GM21619 (cell line): ENCODE data around the gene NMUR1.
A peak's percentile ranks its signal among the peaks of the same experiment; 100 is the strongest.

ENCODE experiments used
- ATAC-seq: cut with Tn5 transposase; IDR thresholded peaks from one replicate; pipeline ENCODE4 v1.9.1; 2021; ENCODE audit not compliant: unreplicated experiment

NMUR1 gene

GRCh38 chr2:231526341-231527090 is 3.7 kb downstream of the NMUR1 start:
- ATAC-seq: no peak

DNA sequence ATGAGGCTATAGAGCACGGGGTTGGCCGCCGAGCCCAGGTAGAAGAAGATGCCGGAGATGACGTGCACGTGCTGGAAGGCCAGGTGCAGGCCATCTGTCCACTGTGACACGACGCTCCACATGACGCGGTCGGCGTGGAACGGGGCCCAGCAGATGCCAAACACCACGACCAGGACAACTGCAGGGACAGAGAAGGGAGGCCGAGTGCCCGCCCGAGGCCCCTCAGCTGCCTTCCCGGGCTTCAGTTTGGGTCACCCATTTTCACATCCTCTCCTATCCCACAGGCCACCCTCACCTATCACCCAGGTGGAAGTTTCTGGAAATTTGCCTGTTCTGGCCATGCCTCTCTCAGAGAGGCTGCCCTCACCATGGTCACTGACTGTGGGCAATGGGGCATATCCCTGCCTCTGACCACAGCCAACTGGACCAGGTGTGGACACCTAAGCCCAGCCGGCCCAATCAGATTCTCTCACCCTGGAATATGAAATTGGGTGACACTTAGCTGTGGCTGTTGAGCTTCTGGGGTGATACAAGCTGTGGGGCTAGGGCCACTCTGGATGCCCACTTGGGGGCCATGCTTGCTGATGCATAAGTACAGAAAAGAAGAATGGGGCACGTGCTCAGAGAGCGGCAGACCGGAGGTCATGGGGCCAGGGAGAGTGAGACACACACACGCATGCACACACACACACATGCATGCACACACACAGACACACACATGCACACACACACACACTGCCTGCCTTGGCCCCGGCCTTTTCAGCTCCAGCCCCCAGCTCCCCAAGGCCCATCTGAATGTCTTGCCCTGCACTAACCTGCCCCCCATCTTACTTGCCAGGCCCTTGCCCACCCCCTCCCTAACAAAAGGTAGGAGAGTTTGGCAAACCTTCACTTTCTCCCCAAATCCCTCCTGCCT is 4.7 kb downstream of the NMUR1 start:
- no peak for ATAC-seq

DNA sequence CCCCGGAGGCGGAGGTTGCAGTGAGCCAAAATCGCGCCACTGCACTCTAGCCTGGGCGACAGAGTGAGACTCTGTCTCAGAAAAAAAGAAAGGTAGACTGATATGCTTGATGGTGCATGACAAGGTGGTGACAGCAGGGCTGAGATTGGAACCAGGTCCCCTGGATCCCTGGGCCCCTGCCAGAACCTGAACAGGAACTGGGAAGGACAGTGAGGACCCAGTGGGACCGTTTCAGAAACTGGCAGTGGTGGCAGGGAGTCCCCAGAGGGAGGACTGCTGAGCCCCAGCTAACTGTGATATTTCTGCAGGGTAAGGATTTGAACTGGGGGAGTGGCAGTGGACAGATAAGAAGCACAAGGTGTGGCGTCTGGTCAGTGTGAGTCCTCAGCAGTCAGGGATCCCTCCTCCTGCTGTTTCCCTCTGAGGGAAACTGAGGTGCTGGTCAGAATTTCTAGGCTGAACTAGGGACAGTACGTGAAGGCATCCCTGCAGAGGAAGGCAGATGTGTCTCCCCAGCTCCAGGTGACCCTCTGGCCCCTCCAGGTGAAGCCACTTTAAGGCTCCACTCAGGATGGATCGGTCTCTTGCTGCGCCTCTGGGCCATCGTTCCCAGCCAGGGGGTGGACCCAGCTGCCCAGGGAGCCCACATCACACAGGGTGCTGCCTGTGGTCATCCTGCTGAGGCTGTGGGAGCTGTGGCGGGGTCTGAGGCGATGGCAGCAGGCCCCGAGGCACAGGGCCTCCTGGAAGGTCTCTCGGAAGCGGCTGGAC is 5.6 kb downstream of the NMUR1 start:
- no peak for ATAC-seq

GRCh38 chr2:231523451-231524285 is 6.6 kb downstream of the NMUR1 start:
- ATAC-seq: no peak

DNA sequence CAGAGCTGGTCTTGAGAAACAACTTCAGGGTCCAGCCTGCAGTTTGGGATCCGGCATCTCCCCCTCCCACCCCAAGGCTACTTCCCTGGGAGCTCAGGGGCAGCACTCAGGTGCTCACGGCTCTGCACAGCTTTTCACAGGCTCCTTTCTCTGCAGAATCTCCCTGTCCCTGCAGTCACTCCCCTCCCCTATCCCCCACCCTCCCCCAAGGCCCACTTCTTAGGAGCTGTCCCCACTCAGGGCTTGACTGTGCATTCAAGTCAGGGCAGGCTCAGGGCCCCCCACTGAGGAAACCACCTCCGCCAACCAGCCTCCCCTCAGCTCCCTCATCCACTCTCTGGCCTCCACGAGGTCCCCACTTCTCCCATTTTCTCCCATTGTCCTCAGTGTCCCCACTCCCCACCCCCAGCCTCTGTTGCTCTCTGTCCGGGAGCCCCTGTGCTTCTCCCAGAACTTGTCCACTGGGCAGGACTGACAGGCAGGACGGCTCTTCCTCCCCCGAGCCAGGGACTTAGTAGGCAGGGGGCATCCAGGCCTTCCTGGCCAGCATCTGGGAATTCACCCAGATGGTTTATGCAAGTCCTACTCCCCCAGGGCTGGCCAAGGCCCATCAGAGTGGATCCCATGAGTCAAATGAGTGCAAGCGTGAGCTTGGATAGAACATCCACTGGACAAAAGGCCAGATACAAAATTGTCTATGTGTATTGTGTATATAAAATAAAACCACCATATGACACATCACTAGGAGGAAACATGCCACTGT is 7.6 kb downstream of the NMUR1 start:
- no peak for ATAC-seq

GRCh38 chr2:231521443-231521842 is 8.8 kb downstream of the NMUR1 start:
- ATAC-seq: no peak

DNA sequence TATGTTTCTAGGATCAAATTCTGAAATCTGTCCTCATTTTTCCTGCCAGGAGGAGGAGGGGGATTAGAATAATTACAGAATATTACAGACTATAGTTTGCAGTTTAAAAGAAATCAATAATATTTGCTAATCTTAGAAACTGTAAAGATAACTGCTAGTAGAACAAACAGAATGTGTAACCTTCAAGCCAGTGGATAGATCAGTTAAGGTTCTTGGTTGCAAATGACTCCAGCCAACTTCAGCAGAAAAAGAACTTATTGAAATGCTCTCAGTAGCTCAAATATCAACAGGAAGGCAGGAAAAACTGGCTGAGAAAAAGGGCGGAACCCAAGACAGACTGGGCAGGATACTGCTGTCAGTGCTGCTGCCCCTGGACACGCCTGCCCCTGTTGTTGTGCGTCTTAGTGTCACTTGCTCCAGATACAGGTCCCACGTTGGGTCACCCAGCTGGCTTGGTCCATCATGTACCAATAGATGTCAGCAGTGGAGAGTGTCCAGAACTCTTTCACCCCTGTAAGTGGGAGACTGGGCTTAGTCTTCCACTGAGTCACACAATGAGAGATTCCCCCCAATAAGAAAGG is 10.2 kb downstream of the NMUR1 start:
- ATAC-seq: no peak

DNA sequence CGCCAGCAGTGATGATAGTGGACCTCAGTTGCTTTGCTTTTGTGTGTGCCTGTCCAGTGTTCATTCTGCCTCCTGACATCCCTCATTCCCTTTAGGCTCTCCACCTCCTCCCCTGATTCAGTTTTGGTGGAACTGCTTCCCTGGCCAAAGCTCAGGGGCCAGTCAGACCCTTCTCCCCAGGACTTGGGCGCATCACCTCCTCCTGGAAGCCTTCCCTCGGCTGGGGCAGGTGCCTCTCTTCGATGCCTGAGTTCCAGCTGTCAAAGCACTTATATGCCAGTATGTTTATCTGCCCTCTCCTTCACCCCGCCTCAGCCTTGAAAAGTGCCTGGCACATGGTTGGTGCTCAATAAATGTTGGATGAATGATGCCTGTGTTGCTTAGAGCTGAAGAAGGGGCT is 11.5 kb downstream of the NMUR1 start:
- no peak for ATAC-seq

- ATAC-seq: no peak
Measured at GRCh38 chr2:231515603-231516002, 14.6 kb downstream of the NMUR1 start.

DNA sequence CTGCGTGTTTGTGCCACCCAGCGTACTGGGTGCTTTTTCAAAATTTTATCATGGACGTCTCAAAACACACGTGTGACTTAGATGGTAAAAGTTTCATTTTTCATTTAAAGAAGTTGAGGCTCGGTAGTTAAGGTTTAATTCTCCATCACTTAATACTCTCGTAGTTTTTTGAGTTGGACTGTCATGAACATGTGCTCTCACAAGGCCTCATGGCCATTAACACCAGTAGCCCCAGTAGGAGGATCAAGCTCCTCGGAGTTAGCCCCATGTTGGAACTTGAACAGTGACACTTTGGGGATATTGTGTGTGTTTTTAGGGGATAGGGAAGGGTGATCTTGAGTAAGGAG is 15.3 kb downstream of the NMUR1 start:
- no peak for ATAC-seq

- peak; percentile 99 for ATAC-seq
Measured at GRCh38 chr2:231514225-231514950, 15.9 kb downstream of the NMUR1 start.

DNA sequence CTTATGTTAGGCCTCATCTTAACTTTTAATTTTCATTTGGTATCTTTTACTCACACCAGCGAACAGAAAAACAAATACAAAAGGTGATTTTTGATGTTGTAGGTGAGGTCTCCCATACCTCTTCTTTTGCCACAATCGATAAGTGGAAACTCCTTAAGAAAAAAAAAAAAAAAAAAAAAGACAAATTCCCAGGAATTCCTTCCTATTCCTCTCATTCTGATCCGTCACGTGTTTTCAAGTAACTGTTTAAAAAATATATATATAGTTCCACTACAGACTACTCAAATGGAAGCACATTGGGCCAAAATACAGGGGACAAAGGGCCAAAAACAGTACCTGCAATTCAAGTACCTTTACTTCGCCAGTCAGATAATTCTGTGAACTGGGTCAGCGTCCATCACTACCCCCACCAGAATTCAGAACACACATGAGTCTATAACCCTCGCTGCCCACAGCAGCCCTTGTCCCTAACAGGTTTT is 16.5 kb downstream of the NMUR1 start:
- ATAC-seq: no peak

- ATAC-seq: no peak
Measured at GRCh38 chr2:231512222-231512621, 18.0 kb downstream of the NMUR1 start.

DNA sequence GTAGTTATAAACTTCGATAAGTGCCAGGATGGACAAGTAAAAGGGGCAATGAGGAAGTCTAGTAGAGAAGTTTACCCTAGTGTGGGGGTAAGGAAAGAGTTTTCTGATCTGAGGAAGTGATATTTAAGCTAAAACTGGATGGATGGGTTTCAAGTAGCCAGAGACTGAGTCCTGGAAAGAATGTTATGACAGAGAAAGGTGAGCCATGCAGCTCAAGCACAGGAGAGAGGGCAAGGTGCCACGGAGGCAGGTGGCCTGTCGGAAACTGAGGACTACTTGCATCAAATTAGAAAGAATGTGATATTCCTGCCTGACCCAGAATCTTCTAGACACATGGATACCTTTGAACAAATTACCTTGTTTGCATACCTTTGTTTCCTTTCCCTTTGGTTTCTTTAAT is 26.5 kb downstream of the NMUR1 start:
- ATAC-seq: no peak

GRCh38 chr2:231502596-231502995 is 27.6 kb downstream of the NMUR1 start:
- no peak for ATAC-seq

DNA sequence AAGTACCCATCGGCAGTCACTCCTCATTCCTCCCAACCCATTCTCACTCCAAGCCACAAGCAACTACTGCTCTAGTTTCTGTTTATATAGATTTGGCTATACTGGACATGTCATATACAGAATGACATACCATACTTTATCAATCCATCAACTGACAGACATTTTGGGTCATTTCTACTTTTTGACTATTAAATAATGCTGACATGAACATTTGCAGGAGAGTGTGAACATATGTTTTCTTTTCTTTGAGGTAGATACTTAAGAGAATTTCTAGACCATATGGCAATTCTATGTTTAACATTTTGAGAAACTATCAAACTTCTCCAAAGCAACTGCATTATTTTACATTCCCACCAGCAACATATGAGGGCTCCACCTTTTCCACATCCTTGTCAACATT is 32.6 kb downstream of the NMUR1 start:
- ATAC-seq: no peak

DNA sequence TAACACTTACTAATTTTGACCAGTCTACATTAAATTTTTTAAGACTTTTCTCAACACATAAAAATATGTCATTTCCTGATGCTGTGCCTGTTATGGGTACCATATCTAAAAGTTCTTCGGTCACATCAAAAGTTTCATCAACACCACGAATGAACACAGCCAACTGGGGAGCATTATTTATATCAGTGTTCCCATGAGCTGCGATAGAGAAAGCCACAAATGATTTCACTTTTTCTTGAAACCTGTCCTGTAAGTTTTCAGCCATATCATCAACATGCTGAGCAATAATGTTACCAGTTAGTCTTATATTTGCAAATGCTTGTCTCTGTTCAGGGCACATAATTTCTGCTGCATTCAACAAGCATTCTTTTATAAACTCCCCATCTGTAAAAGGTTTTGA is 35.6 kb downstream of the NMUR1 start:
- no peak for ATAC-seq

- ATAC-seq: no peak
Measured at GRCh38 chr2:231490801-231491200, 39.4 kb downstream of the NMUR1 start.

GRCh38 chr2:231489990-231490389 is 40.3 kb downstream of the NMUR1 start:
- ATAC-seq: no peak
